Choroid plexus epithelial cell (primary cell): ENCODE results near the gene THSD4.

Source experiments
- DNase-seq: peaks from one replicate; pipeline ENCODE4 v3.0.0-alpha.2; 2010; ENCODE audit warnings: low read depth
- H3K4me3 ChIP-seq: 2 replicates; pipeline ENCODE4 v1.5.1; 2011; ENCODE audit warnings: low read depth, mild to moderate bottlenecking, control low read depth, low read length, moderate library complexity
- TF ChIP-seq, protein P1 (sequence below): conservative IDR thresholded peaks from 2 replicates; pipeline ENCODE4 v1.5.1; 2011; ENCODE audit warnings: low read depth, mild to moderate bottlenecking, control low read depth, inconsistent platforms, low read length, moderate library complexity

Gene THSD4

DNA sequence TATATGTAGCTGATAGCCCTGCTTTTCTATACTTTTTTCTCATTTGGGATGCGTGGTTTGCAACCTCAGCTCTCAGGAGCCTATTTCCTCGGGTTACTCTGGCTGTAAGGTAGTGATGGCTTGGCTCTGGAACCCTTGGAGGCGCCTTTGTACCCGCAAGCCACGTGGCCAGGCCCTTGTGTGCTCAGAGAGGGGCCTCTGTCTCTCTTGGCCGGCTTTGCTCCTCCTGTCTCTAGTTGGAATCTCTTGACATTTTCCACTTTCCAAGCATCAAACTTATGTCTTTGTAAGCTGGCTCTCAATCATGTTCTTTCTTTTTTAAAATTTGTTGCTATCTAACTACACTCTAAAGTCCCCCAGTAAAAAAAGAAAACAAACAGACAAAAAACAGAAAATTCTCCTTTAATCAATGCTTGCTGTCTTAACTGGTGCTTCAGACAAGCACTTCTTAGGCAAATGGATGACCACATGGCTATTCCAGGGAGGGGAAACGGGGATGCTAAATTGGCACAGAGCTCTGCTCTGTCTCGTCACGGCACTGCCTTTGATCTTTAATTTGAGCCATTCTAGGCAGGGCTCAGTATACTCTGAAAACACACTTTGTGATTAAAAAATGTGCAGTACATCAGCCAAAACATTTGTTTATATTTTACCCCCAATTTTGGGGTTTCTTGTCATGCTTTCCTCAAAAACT lies 514.7 kb downstream of the THSD4 start:
- no peak overlapping the region for H3K4me3 ChIP-seq
- no peak for DNase-seq
- TF ChIP-seq, protein P1, sequence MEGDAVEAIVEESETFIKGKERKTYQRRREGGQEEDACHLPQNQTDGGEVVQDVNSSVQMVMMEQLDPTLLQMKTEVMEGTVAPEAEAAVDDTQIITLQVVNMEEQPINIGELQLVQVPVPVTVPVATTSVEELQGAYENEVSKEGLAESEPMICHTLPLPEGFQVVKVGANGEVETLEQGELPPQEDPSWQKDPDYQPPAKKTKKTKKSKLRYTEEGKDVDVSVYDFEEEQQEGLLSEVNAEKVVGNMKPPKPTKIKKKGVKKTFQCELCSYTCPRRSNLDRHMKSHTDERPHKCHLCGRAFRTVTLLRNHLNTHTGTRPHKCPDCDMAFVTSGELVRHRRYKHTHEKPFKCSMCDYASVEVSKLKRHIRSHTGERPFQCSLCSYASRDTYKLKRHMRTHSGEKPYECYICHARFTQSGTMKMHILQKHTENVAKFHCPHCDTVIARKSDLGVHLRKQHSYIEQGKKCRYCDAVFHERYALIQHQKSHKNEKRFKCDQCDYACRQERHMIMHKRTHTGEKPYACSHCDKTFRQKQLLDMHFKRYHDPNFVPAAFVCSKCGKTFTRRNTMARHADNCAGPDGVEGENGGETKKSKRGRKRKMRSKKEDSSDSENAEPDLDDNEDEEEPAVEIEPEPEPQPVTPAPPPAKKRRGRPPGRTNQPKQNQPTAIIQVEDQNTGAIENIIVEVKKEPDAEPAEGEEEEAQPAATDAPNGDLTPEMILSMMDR = no peak

DNA sequence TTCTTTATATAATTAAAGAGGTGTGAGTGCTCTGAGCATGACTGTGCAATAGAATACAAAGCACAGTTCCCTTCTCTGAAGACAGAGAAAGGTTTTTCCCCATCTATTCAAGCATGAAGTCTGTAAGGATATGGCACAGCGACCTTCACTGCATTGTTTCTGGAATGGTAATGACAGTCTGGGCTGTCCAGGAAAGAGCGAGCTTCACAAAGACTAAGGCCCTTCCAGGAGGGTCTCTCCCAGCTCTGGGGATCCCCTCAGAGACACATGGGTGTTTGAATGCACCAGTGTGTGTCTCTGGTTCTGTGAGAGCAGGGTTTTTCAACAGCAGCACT lies 515.2 kb downstream of the THSD4 start:
- TF ChIP-seq, protein P1 = no peak
- no peak overlapping the region for H3K4me3 ChIP-seq
- no peak for DNase-seq

DNA sequence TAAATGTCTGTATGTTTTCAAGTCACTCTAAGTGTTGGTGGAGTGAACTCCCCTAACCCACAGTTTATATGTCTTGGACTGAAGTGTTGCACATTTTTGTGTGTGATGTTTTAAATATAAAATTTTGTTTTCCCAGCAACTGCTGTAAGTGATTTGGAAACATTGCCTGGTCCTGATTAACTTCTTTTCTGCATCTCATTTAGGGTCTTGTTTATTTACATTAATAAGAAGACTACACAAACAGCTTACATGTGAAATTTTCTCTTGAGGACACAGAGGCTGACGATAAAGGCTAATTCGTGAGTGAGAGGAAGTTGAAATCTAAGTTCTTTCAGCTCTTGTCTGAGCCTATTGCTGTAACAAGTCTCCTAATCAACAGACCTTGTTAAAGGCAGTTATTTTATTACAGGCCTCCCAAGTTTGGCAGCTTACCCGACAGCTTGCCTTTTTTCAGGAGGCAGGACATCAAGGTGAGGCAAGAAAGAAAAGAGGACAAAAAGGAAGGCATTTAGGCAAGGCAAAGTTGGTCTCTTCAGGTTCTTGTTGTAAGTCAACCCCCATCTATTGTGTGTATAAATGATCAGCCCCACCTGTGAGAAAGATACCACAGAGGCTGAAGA lies 517.4 kb downstream of the THSD4 start:
- DNase-seq = no peak
- TF ChIP-seq, protein P1 = no peak
- no peak overlapping the region for H3K4me3 ChIP-seq

GRCh38 chr15:71634820-71635560 lies 519.7 kb downstream of the THSD4 start:
- DNase-seq = no peak
- TF ChIP-seq, protein P1 = no peak

DNA sequence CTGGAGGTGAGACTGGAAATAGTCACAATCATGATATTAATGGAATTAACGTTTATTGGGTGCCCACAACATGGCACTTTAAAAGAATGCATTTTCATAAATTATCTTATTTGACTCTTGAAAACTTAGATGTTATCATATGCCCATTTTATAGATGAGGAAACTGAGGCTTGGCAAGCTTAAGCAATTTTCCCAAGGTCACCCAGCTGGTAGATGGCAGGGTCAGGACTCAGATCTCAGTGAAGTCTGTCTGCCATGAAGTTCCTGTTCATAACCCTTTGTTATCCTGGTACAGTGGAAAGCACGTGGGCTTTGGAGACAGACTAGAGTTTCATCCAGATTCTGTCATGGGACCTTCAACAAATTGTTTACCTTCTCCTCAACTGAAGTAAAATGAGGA lies 520.5 kb downstream of the THSD4 start:
- no peak for DNase-seq
- no peak overlapping the region for H3K4me3 ChIP-seq
- TF ChIP-seq, protein P1 = no peak

More at GRCh38 chr15:71634820-71635560, 519.7 kb downstream of the THSD4 start:
- no peak overlapping the region for H3K4me3 ChIP-seq

DNA sequence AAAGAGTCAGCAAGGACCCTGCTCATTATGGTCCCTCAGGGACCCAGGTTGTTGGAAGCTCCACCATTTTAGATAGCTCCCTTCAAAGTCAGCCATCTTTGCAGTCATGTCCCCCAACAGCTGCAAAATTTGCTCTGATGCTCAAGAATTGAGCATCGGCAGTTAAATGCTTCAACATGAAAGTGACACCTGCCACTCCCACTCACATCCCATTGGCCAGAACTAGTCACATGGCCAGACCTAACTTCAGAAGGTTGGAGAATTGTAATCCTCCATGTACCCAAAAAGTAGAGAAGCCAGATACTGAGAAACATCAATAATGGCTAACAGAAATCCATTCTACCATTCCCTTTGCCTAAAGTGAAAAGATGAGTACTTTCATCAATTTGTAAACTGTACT lies 523.6 kb downstream of the THSD4 start:
- H3K4me3 ChIP-seq = no peak overlapping the region
- TF ChIP-seq, protein P1 = no peak
- no peak for DNase-seq
